CD14-positive monocyte (primary cell): ENCODE measurements around the gene KDM2A. TPM values are rescaled to one million over a fixed set of nuclear protein-coding genes. Genes with fewer than 3 reads are reported as not detected.

ENCODE experiments used
- DNase-seq, 3 donors: peaks; one replicate each; pipeline ENCODE4 v3.0.0-alpha.2; 2011 to 2022
- H2AFZ ChIP-seq: 2 replicates; pipeline ENCODE4 v1.6.0; 2012; ENCODE audit warnings: mild to moderate bottlenecking, low read depth, low read length, inconsistent platforms; ENCODE audit not compliant: insufficient read depth, poor library complexity, severe bottlenecking
- H3K27ac ChIP-seq, 2 donors: 1 replicate in 1 of 2; 2 replicates in 1 of 2; pipeline ENCODE4 v1.5.1; 2012 to 2013; ENCODE audit warnings: low read length in 2 of 2, control low read depth in 1 of 2, inconsistent platforms in 1 of 2, low read depth in 1 of 2, mild to moderate bottlenecking in 1 of 2
- H3K27me3 ChIP-seq, 2 donors: one replicate each; pipeline versions ENCODE4 v1.6.0 to v1.6.1; 2011 to 2013; ENCODE audit warnings: low read length in 2 of 2; ENCODE audit not compliant: control insufficient read depth in 2 of 2, insufficient read depth in 2 of 2
- H3K36me3 ChIP-seq, 2 donors: replicated peaks in 1 of 2; 1 replicate in 1 of 2; 2 replicates in 1 of 2; pipeline versions ENCODE4 v1.5.1 to v1.6.1; 2012 to 2013; ENCODE audit warnings: low read length in 2 of 2, control low read depth in 1 of 2, inconsistent platforms in 1 of 2, mild to moderate bottlenecking in 1 of 2; ENCODE audit not compliant: insufficient read depth in 2 of 2, control insufficient read depth in 1 of 2
- H3K4me1 ChIP-seq, 2 donors: 1 replicate in 1 of 2; 2 replicates in 1 of 2; pipeline versions ENCODE4 v1.5.1 to v1.6.1; 2012 to 2013; ENCODE audit warnings: low read length in 2 of 2, control low read depth in 1 of 2, inconsistent platforms in 1 of 2, mild to moderate bottlenecking in 1 of 2, moderate library complexity in 1 of 2; ENCODE audit not compliant: insufficient read depth in 2 of 2, control insufficient read depth in 1 of 2
- H3K4me2 ChIP-seq: replicated peaks from 2 replicates; pipeline ENCODE3; 2012; ENCODE audit warnings: low read length, moderate library complexity, mild to moderate bottlenecking; ENCODE audit not compliant: poor library complexity, severe bottlenecking; ENCODE audit errors: extremely low read depth
- H3K4me3 ChIP-seq, 3 experiments: fragments of 200-600 bp in 1 of 3; sonication (generic) in 1 of 3; replicated peaks in 1 of 3; 1 replicate in 2 of 3; 2 replicates in 1 of 3; pipeline ENCODE4 v1.5.1; 2011 to 2013; ENCODE audit warnings: low read length in 3 of 3, mild to moderate bottlenecking in 3 of 3, control low read depth in 2 of 3, low read depth in 2 of 3, inconsistent platforms in 1 of 3, moderate library complexity in 1 of 3
- H3K79me2 ChIP-seq: 2 replicates; pipeline ENCODE4 v1.6.0; 2012; ENCODE audit warnings: mild to moderate bottlenecking, control low read depth, inconsistent platforms, low read length, moderate library complexity; ENCODE audit not compliant: insufficient read depth
- H3K9ac ChIP-seq: 2 replicates; pipeline ENCODE4 v1.6.0; 2017; ENCODE audit warnings: low read length, mild to moderate bottlenecking; ENCODE audit not compliant: insufficient read depth, poor library complexity, severe bottlenecking
- H3K9me3 ChIP-seq, 2 donors: replicated peaks in 1 of 2; 1 replicate in 1 of 2; 2 replicates in 1 of 2; pipeline versions ENCODE4 v1.5.1 to v1.6.1; 2012 to 2013; ENCODE audit warnings: low read length in 2 of 2, control low read depth in 1 of 2; ENCODE audit not compliant: control insufficient read depth in 1 of 2, insufficient read depth in 1 of 2
- H4K20me1 ChIP-seq: 2 replicates; pipeline ENCODE4 v1.6.0; 2012; ENCODE audit warnings: mild to moderate bottlenecking, low read length, control low read depth, moderate library complexity; ENCODE audit not compliant: insufficient read depth
- H3K27ac Mint-ChIP-seq, 7 donors: one replicate each; pipeline ENCODE4 v1.8.0; 2020; ENCODE audit warnings: mild to moderate bottlenecking in 7 of 7, mixed read lengths in 7 of 7, moderate library complexity in 6 of 7, inconsistent platforms in 2 of 7
- H3K27me3 Mint-ChIP-seq, 3 donors: one replicate each; pipeline ENCODE4 v1.8.0; 2021 to 2022; ENCODE audit warnings: low read depth in 3 of 3, mild to moderate bottlenecking in 3 of 3, mixed read lengths in 3 of 3, moderate library complexity in 3 of 3, inconsistent platforms in 1 of 3
- H3K36me3 Mint-ChIP-seq, 2 donors: one replicate each; pipeline ENCODE4 v1.8.0; 2020; ENCODE audit warnings: mixed read lengths in 2 of 2, inconsistent platforms in 1 of 2, mild to moderate bottlenecking in 1 of 2
- H3K4me1 Mint-ChIP-seq: one replicate; pipeline ENCODE4 v1.8.0; 2020; ENCODE audit warnings: mild to moderate bottlenecking, mixed read lengths
- H3K4me3 Mint-ChIP-seq, 2 donors: one replicate each; pipeline ENCODE4 v1.8.0; 2020; ENCODE audit warnings: mild to moderate bottlenecking in 2 of 2, mixed read lengths in 2 of 2, moderate library complexity in 1 of 2
- H3K9me3 Mint-ChIP-seq, 7 donors: one replicate each; pipeline ENCODE4 v1.8.0; 2020 to 2022; ENCODE audit warnings: mixed read lengths in 7 of 7, mild to moderate bottlenecking in 6 of 7, moderate library complexity in 6 of 7, inconsistent platforms in 2 of 7
- CTCF ChIP-seq: fragments of 200-600 bp; IDR thresholded peaks from one replicate; pipeline ENCODE4 v1.8.0; 2022; ENCODE audit warnings: antibody characterized with exemption, mild to moderate bottlenecking
- WGBS: methylation state at CpG from one replicate; pipeline ENCODE4 v1.1.5; 2013; ENCODE audit warnings: missing lambda C conversion rate; ENCODE audit not compliant: insufficient coverage; 5-methylcytosine and 5-hydroxymethylcytosine counted together
- intact Hi-C, 2 donors: fragments of 100-400 bp; cut with micrococcal nuclease; formaldehyde crosslinking; loops; one replicate each; pipeline versions ENCODE4 v1.15.0 to v1.15.1; 2023
- polyA plus RNA-seq, 3 donors: library from polyadenylated mRNA; depleted of rRNA in 1 of 3; unstranded in 2 of 3; stranded (reverse) in 1 of 3; fragments of 300-500 nt in 2 of 3; fragments of >200 nt in 1 of 3; fragmentation: Illumina TruSeq in 2 of 3; gene quantifications; 1 replicate in 2 of 3; 2 replicates in 1 of 3; pipeline ENCODE4 v1.2.3, GENCODE V29; 2012 to 2021

Gene KDM2A
- polyA plus RNA-seq, 3 donors, result 2.6 to 98.9 (median 3.9) TPM

- peaks cover 1 to 4% (median 3%) of the 10 kb centered on the region in 3 donors for H3K27me3 Mint-ChIP-seq
- H4K20me1 ChIP-seq, result no peaks in the 10 kb centered on the region
- peaks cover 10% of the 10 kb centered on the region for H3K4me1 Mint-ChIP-seq
- 100% methylated on average over 2 of the region's 8 CpGs for WGBS
- H3K4me2 ChIP-seq, result no peak overlapping the region
- H3K9me3 ChIP-seq, result no peaks in the 10 kb centered on the region
- H3K9ac ChIP-seq, result no peak overlapping the region
- no peaks in the 10 kb centered on the region for H3K27me3 ChIP-seq
- H3K36me3 Mint-ChIP-seq, result no peaks in the 10 kb centered on the region
- peaks cover 5 to 9% of the 10 kb centered on the region in 2 donors for H3K4me1 ChIP-seq
- no peak for TF ChIP-seq CTCF
- no peaks in the 10 kb centered on the region for H3K36me3 ChIP-seq
- H3K79me2 ChIP-seq, result no peaks in the 10 kb centered on the region
- H3K4me3 ChIP-seq, result no peak overlapping the region
- H3K9me3 Mint-ChIP-seq, result no peaks in the 10 kb centered on the region
- intact Hi-C loops, result no loop called here
- H3K4me3 Mint-ChIP-seq, result no peak overlapping the region
- no peak overlapping the region for H3K27ac Mint-ChIP-seq
- H2AFZ ChIP-seq, result no peak overlapping the region
- DNase-seq, result no peak
- H3K27ac ChIP-seq, result no peak overlapping the region
Observed at GRCh38 chr11:67102664-67103063, 16.4 kb upstream of the KDM2A start.

- Histone ChIP-seq H3K4me3 (no peak overlapping the region), H3K79me2 (no peaks in the 10 kb centered on the region), H3K4me1 (no peaks in the 10 kb centered on the region), H3K27me3 (no peaks in the 10 kb centered on the region), H3K9ac (no peak overlapping the region), H3K27ac (no peak overlapping the region), H2AFZ (no peak overlapping the region), H3K36me3 (no peaks in the 10 kb centered on the region), H3K4me2 (no peak overlapping the region), H3K9me3 (no peaks in the 10 kb centered on the region), H4K20me1 (no peaks in the 10 kb centered on the region)
- intact Hi-C loops, result no loop called here
- H3K27me3 Mint-ChIP-seq, result peaks cover 1 to 10% (median 6%) of the 10 kb centered on the region in 3 donors
- TF ChIP-seq CTCF, result no peak
- no peaks in the 10 kb centered on the region for H3K36me3 Mint-ChIP-seq
- DNase-seq, result no peak
- H3K9me3 Mint-ChIP-seq, result no peaks in the 10 kb centered on the region
- no peak overlapping the region for H3K27ac Mint-ChIP-seq
- H3K4me1 Mint-ChIP-seq, result no peaks in the 10 kb centered on the region
- no CpG with 5 or more reads among the region's 2 CpGs for WGBS
- H3K4me3 Mint-ChIP-seq, result no peak overlapping the region
Observed at GRCh38 chr11:67105964-67106363, 13.1 kb upstream of the KDM2A start.
